ENCODE results near the gene NEDD8. TPM values are rescaled to one million over a fixed set of nuclear protein-coding genes. Genes with fewer than 3 reads are reported as not detected.
"Not testable (repeated sequence)": the region's sequence is repeated elsewhere in the genome, so short reads cannot be mapped to it uniquely, and the experiment has no call there.

Gene NEDD8
- polyA plus RNA-seq, 1 donor from 2014 or later = 431 TPM

DNA sequence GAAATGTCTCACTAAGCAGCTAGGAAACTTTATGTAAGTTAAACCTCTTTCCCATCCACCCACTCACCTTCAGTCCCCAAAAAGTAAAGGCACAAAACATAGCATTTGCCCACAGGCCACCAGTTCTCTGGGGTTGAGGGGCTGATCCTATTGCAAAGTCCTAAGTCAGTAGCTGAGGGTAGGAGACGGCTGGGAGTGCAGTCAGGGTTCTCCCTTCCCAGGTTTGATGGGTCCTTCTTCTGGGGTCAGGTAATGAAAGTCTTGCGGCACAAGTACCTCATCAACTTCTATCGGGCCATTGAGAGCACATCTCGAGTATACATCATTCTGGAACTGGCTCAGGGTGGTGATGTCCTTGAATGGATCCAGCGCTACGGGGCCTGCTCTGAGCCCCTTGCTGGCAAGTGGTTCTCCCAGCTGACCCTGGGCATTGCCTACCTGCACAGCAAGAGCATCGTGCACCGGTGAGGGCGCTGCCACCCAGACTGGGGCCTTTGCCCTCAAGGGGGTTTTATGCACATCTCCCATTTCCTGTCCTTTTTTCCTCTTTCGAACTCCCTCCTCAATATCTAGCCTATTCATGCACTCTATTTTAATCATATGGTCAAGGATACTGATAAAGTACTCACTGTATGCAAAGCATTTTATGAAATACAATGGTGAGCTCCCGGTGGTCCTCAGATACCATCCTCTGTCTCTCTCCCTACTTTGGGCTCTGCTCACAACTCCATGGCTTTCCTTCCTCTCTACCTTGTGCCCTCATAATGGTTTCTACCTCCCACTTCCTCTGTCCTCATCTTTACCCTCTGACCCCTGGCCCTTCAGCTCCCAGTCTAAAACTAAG, 25.7 kb downstream of the NEDD8 start:
- Histone ChIP-seq H3K9me3 (ENCODE audit: low read length) (no peaks in the 10 kb centered on the region), H3K9ac (ENCODE audit: low read length) (no peak overlapping the region), H3K79me2 (replicated peaks; ENCODE audit: insufficient read depth, low read length) (no peaks in the 10 kb centered on the region), H3K27me3 (ENCODE audit: insufficient read depth, low read depth, low read length) (no peaks in the 10 kb centered on the region), H3K4me3 (ENCODE audit: low read length) (no peak overlapping the region), H3K9me2 (ENCODE audit: insufficient read depth, low read length) (no peaks in the 10 kb centered on the region), H3K36me3 (ENCODE audit: insufficient read depth, low read length) (no peaks in the 10 kb centered on the region), H3F3A (ENCODE audit: insufficient read depth, low read length, poor library complexity, severe bottlenecking) (no peaks in the 10 kb centered on the region), H4K20me1 (ENCODE audit: insufficient read depth) (no peaks in the 10 kb centered on the region), H3K4me2 (ENCODE audit: low read length) (no peak overlapping the region), H3K27ac (ENCODE audit: low read length) (no peak overlapping the region), H2AFZ (ENCODE audit: low read depth, low read length) (no peak overlapping the region)
- no peak for TF ChIP-seq EP300 (conservative IDR thresholded peaks at IDR 0.05; ENCODE audit: poor library complexity, severe bottlenecking)
- no peak for TF ChIP-seq EZH2 (IDR thresholded peaks at IDR 0.05; ENCODE audit: borderline replicate concordance, insufficient read depth, low read length, poor library complexity, severe bottlenecking)
- no peak for TF ChIP-seq SMC3 (conservative IDR thresholded peaks at IDR 0.05; ENCODE audit: poor library complexity)

DNA sequence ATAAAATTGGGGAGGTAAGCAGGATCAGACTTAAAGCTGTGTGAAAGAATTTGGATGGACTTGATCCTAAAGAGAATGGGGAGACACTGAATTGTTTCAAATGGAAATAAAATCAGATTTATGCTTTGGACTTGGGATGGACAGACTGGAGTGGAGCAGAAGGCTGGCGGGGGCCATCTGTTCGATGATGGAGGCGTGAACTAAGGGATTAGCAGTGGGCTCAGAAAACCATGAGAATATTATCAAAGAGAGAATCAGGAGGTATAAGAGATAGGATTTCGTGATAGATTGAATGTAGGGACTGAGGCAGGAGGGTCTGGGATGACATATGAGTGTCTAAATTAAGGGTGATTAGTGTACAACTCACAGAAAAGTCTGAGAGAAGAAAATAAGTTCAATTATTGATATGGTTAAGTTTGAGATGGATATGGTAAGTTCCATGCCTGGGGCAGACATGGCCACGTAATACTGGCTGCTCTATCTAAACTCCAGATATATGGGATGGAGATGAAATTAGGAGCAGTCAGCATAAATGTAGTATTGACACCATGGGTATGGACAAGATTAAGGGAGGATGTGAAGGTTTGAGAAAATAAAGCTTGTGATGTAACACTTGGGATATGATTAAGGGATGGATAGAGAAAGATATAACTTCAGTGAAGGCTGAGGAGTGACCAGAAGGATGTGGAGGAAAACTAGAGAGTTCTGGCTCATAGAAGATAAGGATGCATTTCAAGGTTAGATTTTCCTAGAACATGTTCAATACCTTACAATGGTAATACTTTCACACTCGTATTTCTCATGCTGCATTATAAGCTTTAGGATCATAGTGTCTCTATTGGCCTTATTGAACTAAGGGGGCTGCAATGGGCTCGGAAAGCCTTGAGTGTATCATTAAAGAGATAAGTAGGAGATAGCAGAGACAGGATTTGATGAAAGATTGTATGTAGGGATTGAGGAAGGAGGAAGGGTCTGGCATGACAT, 27.7 kb downstream of the NEDD8 start:
- H3K9ac ChIP-seq (ENCODE audit: low read length) = no peak overlapping the region
- no peaks in the 10 kb centered on the region for H3K36me3 ChIP-seq (ENCODE audit: insufficient read depth, low read length)
- no peaks in the 10 kb centered on the region for H3K9me2 ChIP-seq (ENCODE audit: insufficient read depth, low read length)
- H3K27ac ChIP-seq (ENCODE audit: low read length) = no peak overlapping the region
- H3K27me3 ChIP-seq (ENCODE audit: insufficient read depth, low read depth, low read length) = no peaks in the 10 kb centered on the region
- H3F3A ChIP-seq (ENCODE audit: insufficient read depth, low read length, poor library complexity, severe bottlenecking) = no peaks in the 10 kb centered on the region
- no peaks in the 10 kb centered on the region for H3K9me3 ChIP-seq (ENCODE audit: low read length)
- TF ChIP-seq SMC3 (conservative IDR thresholded peaks at IDR 0.05; ENCODE audit: poor library complexity) (no peak), POLR2AphosphoS5 (IDR thresholded peaks at IDR 0.05) (no peak), EZH2 (IDR thresholded peaks at IDR 0.05; ENCODE audit: borderline replicate concordance, insufficient read depth, low read length, poor library complexity, severe bottlenecking) (no peak), RAD21 (conservative IDR thresholded peaks at IDR 0.05) (no peak), EP300 (conservative IDR thresholded peaks at IDR 0.05; ENCODE audit: poor library complexity, severe bottlenecking) (no peak), TAF1 (IDR thresholded peaks at IDR 0.05; ENCODE audit: low read depth) (no peak), MXI1 (conservative IDR thresholded peaks at IDR 0.05; ENCODE audit: poor library complexity, severe bottlenecking) (no peak)
- TF ChIP-seq, protein P1, sequence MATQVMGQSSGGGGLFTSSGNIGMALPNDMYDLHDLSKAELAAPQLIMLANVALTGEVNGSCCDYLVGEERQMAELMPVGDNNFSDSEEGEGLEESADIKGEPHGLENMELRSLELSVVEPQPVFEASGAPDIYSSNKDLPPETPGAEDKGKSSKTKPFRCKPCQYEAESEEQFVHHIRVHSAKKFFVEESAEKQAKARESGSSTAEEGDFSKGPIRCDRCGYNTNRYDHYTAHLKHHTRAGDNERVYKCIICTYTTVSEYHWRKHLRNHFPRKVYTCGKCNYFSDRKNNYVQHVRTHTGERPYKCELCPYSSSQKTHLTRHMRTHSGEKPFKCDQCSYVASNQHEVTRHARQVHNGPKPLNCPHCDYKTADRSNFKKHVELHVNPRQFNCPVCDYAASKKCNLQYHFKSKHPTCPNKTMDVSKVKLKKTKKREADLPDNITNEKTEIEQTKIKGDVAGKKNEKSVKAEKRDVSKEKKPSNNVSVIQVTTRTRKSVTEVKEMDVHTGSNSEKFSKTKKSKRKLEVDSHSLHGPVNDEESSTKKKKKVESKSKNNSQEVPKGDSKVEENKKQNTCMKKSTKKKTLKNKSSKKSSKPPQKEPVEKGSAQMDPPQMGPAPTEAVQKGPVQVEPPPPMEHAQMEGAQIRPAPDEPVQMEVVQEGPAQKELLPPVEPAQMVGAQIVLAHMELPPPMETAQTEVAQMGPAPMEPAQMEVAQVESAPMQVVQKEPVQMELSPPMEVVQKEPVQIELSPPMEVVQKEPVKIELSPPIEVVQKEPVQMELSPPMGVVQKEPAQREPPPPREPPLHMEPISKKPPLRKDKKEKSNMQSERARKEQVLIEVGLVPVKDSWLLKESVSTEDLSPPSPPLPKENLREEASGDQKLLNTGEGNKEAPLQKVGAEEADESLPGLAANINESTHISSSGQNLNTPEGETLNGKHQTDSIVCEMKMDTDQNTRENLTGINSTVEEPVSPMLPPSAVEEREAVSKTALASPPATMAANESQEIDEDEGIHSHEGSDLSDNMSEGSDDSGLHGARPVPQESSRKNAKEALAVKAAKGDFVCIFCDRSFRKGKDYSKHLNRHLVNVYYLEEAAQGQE (IDR thresholded peaks at IDR 0.05; ENCODE audit: borderline replicate concordance) = no peak
- TF ChIP-seq, protein P2, sequence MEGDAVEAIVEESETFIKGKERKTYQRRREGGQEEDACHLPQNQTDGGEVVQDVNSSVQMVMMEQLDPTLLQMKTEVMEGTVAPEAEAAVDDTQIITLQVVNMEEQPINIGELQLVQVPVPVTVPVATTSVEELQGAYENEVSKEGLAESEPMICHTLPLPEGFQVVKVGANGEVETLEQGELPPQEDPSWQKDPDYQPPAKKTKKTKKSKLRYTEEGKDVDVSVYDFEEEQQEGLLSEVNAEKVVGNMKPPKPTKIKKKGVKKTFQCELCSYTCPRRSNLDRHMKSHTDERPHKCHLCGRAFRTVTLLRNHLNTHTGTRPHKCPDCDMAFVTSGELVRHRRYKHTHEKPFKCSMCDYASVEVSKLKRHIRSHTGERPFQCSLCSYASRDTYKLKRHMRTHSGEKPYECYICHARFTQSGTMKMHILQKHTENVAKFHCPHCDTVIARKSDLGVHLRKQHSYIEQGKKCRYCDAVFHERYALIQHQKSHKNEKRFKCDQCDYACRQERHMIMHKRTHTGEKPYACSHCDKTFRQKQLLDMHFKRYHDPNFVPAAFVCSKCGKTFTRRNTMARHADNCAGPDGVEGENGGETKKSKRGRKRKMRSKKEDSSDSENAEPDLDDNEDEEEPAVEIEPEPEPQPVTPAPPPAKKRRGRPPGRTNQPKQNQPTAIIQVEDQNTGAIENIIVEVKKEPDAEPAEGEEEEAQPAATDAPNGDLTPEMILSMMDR (IDR thresholded peaks at IDR 0.05; ENCODE audit: poor library complexity, severe bottlenecking) = no peak
- no peaks in the 10 kb centered on the region for H4K20me1 ChIP-seq (ENCODE audit: insufficient read depth)
- H3K4me2 ChIP-seq (ENCODE audit: low read length) = no peak overlapping the region
- H2AFZ ChIP-seq (ENCODE audit: low read depth, low read length) = no peak overlapping the region
- H3K4me3 ChIP-seq (ENCODE audit: low read length) = no peak overlapping the region
- no peaks in the 10 kb centered on the region for H3K79me2 ChIP-seq (replicated peaks; ENCODE audit: insufficient read depth, low read length)

DNA sequence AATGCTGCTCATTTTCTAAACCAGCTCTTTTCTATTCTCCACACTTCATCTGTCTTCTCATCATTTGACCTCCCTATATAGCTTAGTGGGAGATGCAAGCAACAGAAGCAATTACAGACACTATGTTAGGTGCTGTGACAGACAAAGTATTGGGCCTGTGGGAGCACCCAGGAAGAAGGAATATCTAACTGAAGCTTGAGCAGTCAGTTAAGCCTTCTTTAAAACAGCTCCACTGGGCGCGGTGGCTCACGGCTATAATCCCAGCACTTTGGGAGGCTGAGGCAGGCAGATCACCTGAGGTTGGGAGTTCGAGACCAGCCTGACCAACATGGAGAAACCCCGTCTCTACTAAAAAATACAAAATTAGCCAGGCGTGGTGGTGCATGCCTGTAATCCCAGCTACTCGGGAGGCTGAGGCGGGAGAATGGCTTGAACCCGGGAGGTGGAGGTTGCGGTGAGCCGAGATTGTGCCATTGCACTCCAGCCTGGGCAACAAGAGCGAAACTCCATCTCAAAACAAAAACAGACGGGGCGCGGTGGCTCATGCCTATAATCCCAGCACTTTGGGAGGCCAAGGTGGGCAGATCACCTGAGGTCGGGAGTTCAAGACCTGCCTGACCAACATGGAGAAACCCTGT, 28.8 kb downstream of the NEDD8 start:
- H3F3A ChIP-seq (ENCODE audit: insufficient read depth, low read length, poor library complexity, severe bottlenecking); H3K9ac ChIP-seq (ENCODE audit: low read length); H2AFZ ChIP-seq (ENCODE audit: low read depth, low read length); H3K4me2 ChIP-seq (ENCODE audit: low read length); H3K9me3 ChIP-seq (ENCODE audit: low read length); H3K27me3 ChIP-seq (ENCODE audit: insufficient read depth, low read depth, low read length); H4K20me1 ChIP-seq (ENCODE audit: insufficient read depth); H3K36me3 ChIP-seq (ENCODE audit: insufficient read depth, low read length); H3K27ac ChIP-seq (ENCODE audit: low read length); H3K4me3 ChIP-seq (ENCODE audit: low read length); H3K79me2 ChIP-seq (replicated peaks; ENCODE audit: insufficient read depth, low read length); H3K9me2 ChIP-seq (ENCODE audit: insufficient read depth, low read length): not testable (repeated sequence)

DNA sequence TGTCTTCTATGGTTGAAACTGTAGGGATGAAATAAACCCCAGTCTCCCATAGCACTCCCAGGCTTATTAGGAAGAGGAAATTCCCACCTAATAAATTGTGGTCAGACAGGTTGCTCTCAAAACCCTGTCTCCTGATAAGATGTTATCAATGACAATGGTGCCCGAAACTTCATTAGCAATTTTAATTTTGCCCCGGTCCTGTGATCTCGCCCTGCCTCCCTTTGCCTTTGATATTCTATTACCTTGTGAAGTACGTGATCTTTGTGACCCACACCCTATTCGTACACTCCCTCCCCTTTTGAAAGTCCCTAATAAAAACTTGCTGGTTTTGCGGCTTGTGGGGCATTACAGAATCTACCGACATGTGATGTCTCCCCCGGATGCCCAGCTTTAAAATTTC, 29.6 kb downstream of the NEDD8 start:
- not testable (repeated sequence) for H3K9me3 ChIP-seq (ENCODE audit: low read length); H3K27ac ChIP-seq (ENCODE audit: low read length); H3K4me3 ChIP-seq (ENCODE audit: low read length); H3F3A ChIP-seq (ENCODE audit: insufficient read depth, low read length, poor library complexity, severe bottlenecking); H3K27me3 ChIP-seq (ENCODE audit: insufficient read depth, low read depth, low read length); H4K20me1 ChIP-seq (ENCODE audit: insufficient read depth); H2AFZ ChIP-seq (ENCODE audit: low read depth, low read length); H3K36me3 ChIP-seq (ENCODE audit: insufficient read depth, low read length); H3K4me2 ChIP-seq (ENCODE audit: low read length); H3K9me2 ChIP-seq (ENCODE audit: insufficient read depth, low read length); H3K9ac ChIP-seq (ENCODE audit: low read length); H3K79me2 ChIP-seq (replicated peaks; ENCODE audit: insufficient read depth, low read length)
